T-helper 1 cell treated with Interleukin-12 subunit alpha and Interleukin-12 subunit beta and Interleukin-4 antibody, amounts not matched to agents 30 μg/mL and 1 μg/mL, for 36 hours (primary cell): ENCODE measurements around the gene IFIT1B.
A peak's percentile ranks its signal among the peaks of the same experiment; 100 is the strongest.
"Not testable (repeated sequence)": the region's sequence is repeated elsewhere in the genome, so short reads cannot be mapped to it uniquely, and the experiment has no call there.

ENCODE experiments used
- H3K27ac Mint-ChIP-seq: one replicate; pipeline ENCODE4 v1.8.0; 2021; ENCODE audit warnings: mild to moderate bottlenecking, mixed read lengths
- H3K27me3 Mint-ChIP-seq: one replicate; pipeline ENCODE4 v1.8.0; 2021; ENCODE audit warnings: low read depth, mixed read lengths
- H3K36me3 Mint-ChIP-seq: one replicate; pipeline ENCODE4 v1.8.0; 2021; ENCODE audit warnings: low read depth, mixed read lengths
- H3K4me1 Mint-ChIP-seq: one replicate; pipeline ENCODE4 v1.8.0; 2021; ENCODE audit warnings: low read depth, mixed read lengths
- H3K4me3 Mint-ChIP-seq: one replicate; pipeline ENCODE4 v1.8.0; 2021; ENCODE audit warnings: mild to moderate bottlenecking, moderate library complexity, mixed read lengths
- H3K9me3 Mint-ChIP-seq: one replicate; pipeline ENCODE4 v1.8.0; 2021; ENCODE audit warnings: mixed read lengths

IFIT1B gene, protein sequence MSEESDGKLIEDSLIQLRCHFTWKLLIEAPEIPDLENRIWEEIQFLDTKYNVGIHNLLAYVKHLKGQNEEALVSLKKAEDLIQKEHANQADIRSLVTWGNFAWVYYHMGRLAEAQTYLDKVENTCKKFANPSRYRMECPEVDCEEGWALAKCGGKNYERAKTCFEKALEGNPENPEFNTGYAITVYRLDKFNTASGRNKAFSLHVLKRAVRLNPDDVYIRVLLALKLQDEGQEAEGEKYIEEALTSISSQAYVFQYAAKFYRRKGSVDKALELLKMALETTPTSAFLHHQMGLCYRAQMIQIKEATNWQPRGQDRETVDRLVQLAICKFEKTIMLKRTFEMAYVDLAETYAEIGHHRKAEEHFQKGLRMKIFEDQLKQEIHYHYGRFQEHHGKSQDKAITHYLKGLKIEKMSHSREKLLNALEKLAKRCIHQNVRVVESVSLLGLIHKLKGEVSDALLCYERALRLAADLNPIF

GRCh38 chr10:89377705-89378637 is at the start of gene IFIT1B:
Gene IFIT1B, plus strand, starts transcription at chr10:89378056. Its CDS starts 80 bp downstream, at chr10:89378136.
- Mint-ChIP-seq H3K36me3 (no peaks in the 10 kb centered on the region), H3K27me3 (peaks cover 45% of the 10 kb centered on the region)

GRCh38 chr10:89329151-89329550 is 48.7 kb upstream of the IFIT1B start:
- H3K4me3 Mint-ChIP-seq = peak overlapping the region; percentile 86
- no peak overlapping the region for H3K27ac Mint-ChIP-seq
- peaks cover 32% of the 10 kb centered on the region for H3K27me3 Mint-ChIP-seq

More at GRCh38 chr10:89377705-89378637, at the start of gene IFIT1B:
- no peaks in the 10 kb centered on the region for H3K9me3 Mint-ChIP-seq
- H3K4me1 Mint-ChIP-seq = no peaks in the 10 kb centered on the region
- H3K4me3 Mint-ChIP-seq = no peak within 1 kb of the TSS
- H3K27ac Mint-ChIP-seq = no peak within 1 kb of the TSS

GRCh38 chr10:89330014-89330413 is 47.8 kb upstream of the IFIT1B start:
- not testable (repeated sequence) for H3K27ac Mint-ChIP-seq, H3K9me3 Mint-ChIP-seq, H3K36me3 Mint-ChIP-seq
- Mint-ChIP-seq H3K4me1 (peaks cover 52% of the 10 kb centered on the region), H3K4me3 (peak overlapping the region; percentile 41), H3K27me3 (peaks cover 31% of the 10 kb centered on the region)

More at GRCh38 chr10:89329151-89329550, 48.7 kb upstream of the IFIT1B start:
- H3K36me3 Mint-ChIP-seq = peaks cover 12% of the 10 kb centered on the region
- H3K9me3 Mint-ChIP-seq = peaks cover 3% of the 10 kb centered on the region
- H3K4me1 Mint-ChIP-seq = peaks cover 49% of the 10 kb centered on the region

GRCh38 chr10:89330537-89331212 is 47.2 kb upstream of the IFIT1B start:
- Mint-ChIP-seq H3K27ac (peak overlapping the region; percentile 10), H3K4me1 (peaks cover 54% of the 10 kb centered on the region), H3K27me3 (peaks cover 38% of the 10 kb centered on the region), H3K9me3 (no peaks in the 10 kb centered on the region), H3K36me3 (peaks cover 10% of the 10 kb centered on the region), H3K4me3 (peak overlapping the region; percentile 7)

DNA sequence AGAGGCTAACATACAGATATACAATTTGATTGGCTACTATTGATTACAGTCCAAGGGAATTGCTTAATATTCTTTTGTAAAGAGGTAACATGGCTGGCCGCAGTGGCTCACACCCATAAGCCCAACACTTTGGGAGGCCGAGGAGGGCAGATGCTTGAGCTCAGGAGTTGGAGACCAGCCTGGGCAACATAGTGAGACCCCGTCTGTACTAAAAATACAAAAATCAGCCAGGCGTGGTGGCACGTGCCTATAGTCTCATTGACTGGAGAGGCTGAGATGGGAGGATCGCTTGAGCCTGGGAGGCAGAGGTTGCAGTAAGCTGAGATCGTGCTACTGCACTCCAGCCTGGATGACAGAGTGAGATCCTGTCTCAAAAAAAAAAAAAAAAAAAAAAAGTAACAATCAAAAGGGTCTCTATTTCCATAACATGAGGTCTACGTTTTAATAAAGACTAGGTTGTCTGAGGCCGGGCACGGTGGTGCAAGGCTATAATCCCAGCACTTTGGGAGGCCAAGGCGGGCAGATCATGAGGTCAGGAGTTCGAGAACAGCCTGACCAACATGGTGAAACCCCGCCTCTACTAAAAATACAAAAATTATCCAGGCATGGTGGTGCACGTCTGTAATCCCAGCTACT is 46.3 kb upstream of the IFIT1B start:
- H3K27ac Mint-ChIP-seq = peak overlapping the region; percentile 71
- H3K36me3 Mint-ChIP-seq, H3K9me3 Mint-ChIP-seq: not testable (repeated sequence)
- H3K4me1 Mint-ChIP-seq = peaks cover 58% of the 10 kb centered on the region
- H3K4me3 Mint-ChIP-seq = peak overlapping the region; percentile 80
- H3K27me3 Mint-ChIP-seq = peaks cover 46% of the 10 kb centered on the region

- Mint-ChIP-seq H3K27me3 (peaks cover 52% of the 10 kb centered on the region), H3K36me3 (peaks cover 10% of the 10 kb centered on the region), H3K4me3 (peak overlapping the region; percentile 80), H3K4me1 (peaks cover 61% of the 10 kb centered on the region), H3K9me3 (no peaks in the 10 kb centered on the region), H3K27ac (peak overlapping the region; percentile 71)
Observed at GRCh38 chr10:89332123-89332633, 45.7 kb upstream of the IFIT1B start.

DNA sequence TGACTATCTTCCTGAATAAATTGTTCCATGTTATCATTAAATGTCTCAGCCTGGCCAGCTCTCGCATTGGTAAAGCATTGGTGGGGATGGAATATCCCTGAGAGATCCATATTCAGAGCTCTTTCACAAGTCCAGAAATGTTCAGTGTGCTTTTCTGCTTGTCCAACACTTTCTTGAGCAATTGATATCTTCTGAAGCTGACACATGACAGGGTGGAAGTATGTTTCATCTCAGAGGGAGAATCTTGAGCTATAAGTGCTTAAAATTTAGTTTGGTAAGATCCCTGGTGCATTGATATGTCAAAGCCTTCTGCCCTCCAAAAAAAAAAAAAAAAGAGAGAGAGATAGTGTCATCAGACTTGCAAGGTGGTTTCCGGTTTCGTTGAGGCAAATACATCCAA is 42.6 kb upstream of the IFIT1B start:
- Mint-ChIP-seq H3K4me1 (peaks cover 46% of the 10 kb centered on the region), H3K4me3 (no peak overlapping the region), H3K27ac (no peak overlapping the region), H3K9me3 (no peaks in the 10 kb centered on the region), H3K27me3 (peaks cover 61% of the 10 kb centered on the region), H3K36me3 (peaks cover 21% of the 10 kb centered on the region)

GRCh38 chr10:89336241-89336640 is 41.6 kb upstream of the IFIT1B start:
- Mint-ChIP-seq H3K9me3 (no peaks in the 10 kb centered on the region), H3K4me1 (peaks cover 43% of the 10 kb centered on the region), H3K27me3 (peaks cover 61% of the 10 kb centered on the region), H3K36me3 (peaks cover 20% of the 10 kb centered on the region), H3K4me3 (no peak overlapping the region), H3K27ac (peak overlapping the region; percentile 50)

DNA sequence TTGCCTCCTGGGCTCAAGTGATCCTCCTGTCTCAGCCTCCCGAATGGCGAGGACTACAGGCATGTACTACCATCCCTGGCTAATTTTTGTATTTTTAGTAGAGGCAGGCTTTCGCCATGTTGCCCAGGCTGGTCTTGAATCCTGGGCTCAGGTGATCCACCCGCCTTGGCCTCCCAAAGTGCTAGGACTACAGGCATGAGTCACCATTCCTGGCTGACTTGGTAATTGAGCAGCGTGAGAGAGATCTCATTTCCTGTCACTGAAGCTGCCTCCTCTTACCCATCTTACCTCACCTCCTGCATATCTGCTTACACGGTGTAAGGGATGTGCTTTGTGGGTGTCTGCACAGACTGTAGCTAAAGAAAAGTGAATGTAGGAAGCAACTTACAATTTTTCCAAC is 40.4 kb upstream of the IFIT1B start:
- no peak overlapping the region for H3K4me3 Mint-ChIP-seq
- H3K36me3 Mint-ChIP-seq = peaks cover 22% of the 10 kb centered on the region
- H3K9me3 Mint-ChIP-seq = no peaks in the 10 kb centered on the region
- H3K4me1 Mint-ChIP-seq = peaks cover 36% of the 10 kb centered on the region
- peaks cover 69% of the 10 kb centered on the region for H3K27me3 Mint-ChIP-seq
- H3K27ac Mint-ChIP-seq = no peak overlapping the region

DNA sequence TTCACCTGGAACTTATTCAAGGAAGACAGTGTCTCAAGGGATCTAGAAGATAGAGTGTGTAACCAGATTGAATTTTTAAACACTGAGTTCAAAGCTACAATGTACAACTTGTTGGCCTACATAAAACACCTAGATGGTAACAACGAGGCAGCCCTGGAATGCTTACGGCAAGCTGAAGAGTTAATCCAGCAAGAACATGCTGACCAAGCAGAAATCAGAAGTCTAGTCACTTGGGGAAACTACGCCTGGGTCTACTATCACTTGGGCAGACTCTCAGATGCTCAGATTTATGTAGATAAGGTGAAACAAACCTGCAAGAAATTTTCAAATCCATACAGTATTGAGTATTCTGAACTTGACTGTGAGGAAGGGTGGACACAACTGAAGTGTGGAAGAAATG is 39.1 kb upstream of the IFIT1B start:
- H3K27ac Mint-ChIP-seq = no peak overlapping the region
- peaks cover 77% of the 10 kb centered on the region for H3K27me3 Mint-ChIP-seq
- peaks cover 24% of the 10 kb centered on the region for H3K36me3 Mint-ChIP-seq
- no peaks in the 10 kb centered on the region for H3K9me3 Mint-ChIP-seq
- H3K4me1 Mint-ChIP-seq = peaks cover 24% of the 10 kb centered on the region
- H3K4me3 Mint-ChIP-seq = no peak overlapping the region

- Mint-ChIP-seq H3K4me1 (peaks cover 19% of the 10 kb centered on the region), H3K4me3 (no peak overlapping the region), H3K36me3 (peaks cover 24% of the 10 kb centered on the region), H3K9me3 (no peaks in the 10 kb centered on the region), H3K27me3 (peaks cover 82% of the 10 kb centered on the region), H3K27ac (no peak overlapping the region)
Observed at GRCh38 chr10:89339875-89340274, 38.0 kb upstream of the IFIT1B start.

- Mint-ChIP-seq H3K4me3 (no peak overlapping the region), H3K27ac (no peak overlapping the region), H3K9me3 (no peaks in the 10 kb centered on the region), H3K36me3 (peaks cover 24% of the 10 kb centered on the region), H3K27me3 (peaks cover 77% of the 10 kb centered on the region), H3K4me1 (peaks cover 11% of the 10 kb centered on the region)
Observed at GRCh38 chr10:89341649-89342048, 36.2 kb upstream of the IFIT1B start.

DNA sequence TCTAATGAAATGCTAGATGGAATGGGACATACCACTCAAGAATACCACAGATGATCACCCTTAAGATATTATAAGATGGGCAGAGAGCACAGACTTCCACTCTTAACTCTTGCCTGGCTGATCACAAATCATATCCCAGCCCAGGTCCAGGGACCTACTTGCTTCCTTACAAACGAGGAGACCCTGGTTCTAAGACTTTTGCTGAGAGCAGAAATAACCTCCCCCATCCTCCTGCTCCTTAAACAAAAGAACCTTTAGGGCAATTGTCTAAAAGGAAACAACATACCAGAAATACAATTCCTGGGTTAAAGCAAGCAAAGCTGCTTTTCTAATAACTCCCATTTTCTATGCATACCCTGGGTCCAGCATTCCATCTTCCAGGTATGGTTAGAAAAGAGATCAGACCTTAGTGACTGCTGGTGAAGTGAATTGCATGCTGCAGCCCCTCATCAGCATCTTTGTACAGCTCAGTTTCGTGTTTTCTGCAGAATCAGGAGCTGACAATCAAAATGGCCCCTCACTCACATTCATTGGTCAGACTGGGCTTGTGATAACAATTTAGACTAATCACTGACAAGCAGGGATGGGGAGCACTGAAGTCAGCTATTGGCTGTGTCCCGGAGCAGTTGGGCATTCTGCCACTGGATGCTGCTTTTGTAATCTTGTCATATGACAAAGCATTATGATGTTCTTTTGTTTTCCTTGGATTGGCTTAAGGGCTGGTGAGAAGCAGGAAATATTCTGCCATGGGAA is 35.5 kb upstream of the IFIT1B start:
- no peak overlapping the region for H3K4me3 Mint-ChIP-seq
- no peaks in the 10 kb centered on the region for H3K9me3 Mint-ChIP-seq
- peaks cover 77% of the 10 kb centered on the region for H3K27me3 Mint-ChIP-seq
- peaks cover 24% of the 10 kb centered on the region for H3K36me3 Mint-ChIP-seq
- H3K27ac Mint-ChIP-seq = no peak overlapping the region
- H3K4me1 Mint-ChIP-seq = peaks cover 6% of the 10 kb centered on the region
